ENCODE measurements around the gene PRDX3. TPM values are rescaled to one million over a fixed set of nuclear protein-coding genes. Genes with fewer than 3 reads are reported as not detected.
A peak's percentile ranks its signal among the peaks of the same experiment; 100 is the strongest.

PRDX3 gene
- total RNA-seq, 1 donor from 2014 or later = 93.2 TPM

GRCh38 chr10:119165171-119166117, 13.2 kb downstream of the PRDX3 start, which contains the start of gene SFXN4:
Gene SFXN4, minus strand, starts transcription at chr10:119165714. Its CDS starts 67 bp downstream, at chr10:119165647.
- Mint-ChIP-seq H3K9me3 (ENCODE audit: unreplicated experiment) (no peaks in the 10 kb centered on the region), H3K27ac (ENCODE audit: unreplicated experiment) (peak within 1 kb of the TSS; percentile 67), H3K4me1 (ENCODE audit: unreplicated experiment) (peaks cover 22% of the 10 kb centered on the region), H3K4me3 (ENCODE audit: unreplicated experiment) (peak within 1 kb of the TSS; percentile 86), H3K36me3 (ENCODE audit: low read depth, unreplicated experiment) (peaks cover 26% of the 10 kb centered on the region), H3K27me3 (ENCODE audit: unreplicated experiment) (peaks cover 5% of the 10 kb centered on the region)
- no peak for TF ChIP-seq CTCF (IDR thresholded peaks at IDR 0.05; ENCODE audit: unreplicated experiment)
- peak; percentile 70 for DNase-seq (ENCODE audit: low spot score)

- peaks cover 5% of the 10 kb centered on the region for H3K27me3 Mint-ChIP-seq (ENCODE audit: unreplicated experiment)
- peaks cover 22% of the 10 kb centered on the region for H3K4me1 Mint-ChIP-seq (ENCODE audit: unreplicated experiment)
- no peak for DNase-seq (ENCODE audit: low spot score)
- no peaks in the 10 kb centered on the region for H3K9me3 Mint-ChIP-seq (ENCODE audit: unreplicated experiment)
- no peak overlapping the region for H3K27ac Mint-ChIP-seq (ENCODE audit: unreplicated experiment)
- no peak for TF ChIP-seq CTCF (IDR thresholded peaks at IDR 0.05; ENCODE audit: unreplicated experiment)
- H3K4me3 Mint-ChIP-seq (ENCODE audit: unreplicated experiment) = peak overlapping the region; percentile 6
- H3K36me3 Mint-ChIP-seq (ENCODE audit: low read depth, unreplicated experiment) = peaks cover 12% of the 10 kb centered on the region
These were observed 16.0 kb downstream of the PRDX3 start for GRCh38 chr10:119162452-119163092.

GRCh38 chr10:119161680-119162451, 16.7 kb downstream of the PRDX3 start:
- Mint-ChIP-seq H3K4me3 (ENCODE audit: unreplicated experiment) (peak overlapping the region; percentile 6), H3K27me3 (ENCODE audit: unreplicated experiment) (peaks cover 5% of the 10 kb centered on the region), H3K4me1 (ENCODE audit: unreplicated experiment) (peaks cover 16% of the 10 kb centered on the region), H3K9me3 (ENCODE audit: unreplicated experiment) (no peaks in the 10 kb centered on the region), H3K27ac (ENCODE audit: unreplicated experiment) (no peak overlapping the region), H3K36me3 (ENCODE audit: low read depth, unreplicated experiment) (peaks cover 7% of the 10 kb centered on the region)
- TF ChIP-seq CTCF (IDR thresholded peaks at IDR 0.05; ENCODE audit: unreplicated experiment) = no peak
- DNase-seq (ENCODE audit: low spot score) = no peak

- Mint-ChIP-seq H3K36me3 (ENCODE audit: low read depth, unreplicated experiment) (peaks cover 14% of the 10 kb centered on the region), H3K27ac (ENCODE audit: unreplicated experiment) (no peak overlapping the region), H3K4me1 (ENCODE audit: unreplicated experiment) (peaks cover 5% of the 10 kb centered on the region), H3K27me3 (ENCODE audit: unreplicated experiment) (no peaks in the 10 kb centered on the region), H3K9me3 (ENCODE audit: unreplicated experiment) (no peaks in the 10 kb centered on the region), H3K4me3 (ENCODE audit: unreplicated experiment) (no peak overlapping the region)
- TF ChIP-seq CTCF (IDR thresholded peaks at IDR 0.05; ENCODE audit: unreplicated experiment) = no peak
- no peak for DNase-seq (ENCODE audit: low spot score)
These were observed 19.3 kb downstream of the PRDX3 start for GRCh38 chr10:119159332-119159731.

Measured in endothelial cell (in vitro differentiated cells).